Measurements from ENCODE around the gene KLF16. TPM values are rescaled to one million over a fixed set of nuclear protein-coding genes. Genes with fewer than 3 reads are reported as not detected.

Gene KLF16
- total and polyA plus RNA-seq, 9 of the 15 experiments (the other 6 are each of a cell fraction or from before 2014, with no cell fraction given), result 0.04 to 60.4 (median 6.8) TPM

GRCh38 chr19:1856698-1857603, 6.4 kb downstream of the KLF16 start (continued):
- TF ChIP-seq FOXP1 (CRISPR knock-in tag; IDR thresholded peaks at IDR 0.05) (no peak; the same call in none of the 2 replicates), CEBPZ (IDR thresholded peaks at IDR 0.05; ENCODE audit: borderline replicate concordance, low read depth, low read length) (no peak), YY1 (IDR thresholded peaks at IDR 0.05; ENCODE audit: borderline replicate concordance in 1 of 3, control insufficient read depth in 1 of 3, extremely low read depth in 1 of 3, insufficient read depth in 3 of 3, insufficient read length in 1 of 3, insufficient replicate concordance in 2 of 3, low read depth in 1 of 3, low read length in 2 of 3) (peak; percentile 59 to 93 (median 87)), ZFP36 (IDR thresholded peaks at IDR 0.05; ENCODE audit: low read depth, low read length, partially characterized antibody) (no peak), ZNF589 (CRISPR knock-in tag; IDR thresholded peaks at IDR 0.05; ENCODE audit: low read depth) (0 out of 2 replicates have a peak, but pooled peaks have one; percentile 7), ZNF449 (CRISPR knock-in tag; IDR thresholded peaks at IDR 0.05) (no peak), EP400 (IDR thresholded peaks at IDR 0.05) (peak; percentile 55), E4F1 (CRISPR knock-in tag; IDR thresholded peaks at IDR 0.05; ENCODE audit: borderline replicate concordance) (no peak), RBM22 (IDR thresholded peaks at IDR 0.05; ENCODE audit: low read depth, low read length, poor library complexity, severe bottlenecking) (peak; percentile 30), MEF2D (tag; conservative IDR thresholded peaks at IDR 0.05; ENCODE audit: low read depth) (no peak), TFAM (CRISPR knock-in tag; conservative IDR thresholded peaks at IDR 0.05) (no peak), E2F6 (IDR thresholded peaks at IDR 0.05; ENCODE audit: borderline replicate concordance in 1 of 2, extremely low read depth in 1 of 2, insufficient read depth in 1 of 2, insufficient read length in 1 of 2, low read depth in 1 of 2, low read length in 1 of 2, poor library complexity in 1 of 2, severe bottlenecking in 1 of 2) (peak in 1 of 2 experiments; percentile 64), TFE3 (CRISPR knock-in tag; IDR thresholded peaks at IDR 0.05) (no peak)
